NCI-H1694 treated with DMSO at 0.1 percent for 48 hours (cell line): ENCODE results near the gene PCK1.

Experiments used
- DNase-seq: peaks from one replicate; lab custom pipeline; 2025; lab: John Stamatoyannopoulos, UW

PCK1 gene

GRCh38 chr20:57536771-57537724 is 23.9 kb upstream of the PCK1 start:
- no peak for DNase-seq

- no peak for DNase-seq
Observed at GRCh38 chr20:57537822-57538221, 23.1 kb upstream of the PCK1 start.

- DNase-seq = no peak
Observed at GRCh38 chr20:57539889-57540288, 21.0 kb upstream of the PCK1 start.

GRCh38 chr20:57540890-57541580 is 19.9 kb upstream of the PCK1 start:
- no peak for DNase-seq

- DNase-seq = no peak
Observed at GRCh38 chr20:57543754-57544153, 17.2 kb upstream of the PCK1 start.

- no peak for DNase-seq
Observed at GRCh38 chr20:57544838-57545564, 15.9 kb upstream of the PCK1 start.

GRCh38 chr20:57545927-57546662 is 14.8 kb upstream of the PCK1 start:
- no peak for DNase-seq

GRCh38 chr20:57546956-57547649 is 13.8 kb upstream of the PCK1 start:
- no peak for DNase-seq

- no peak for DNase-seq
Observed at GRCh38 chr20:57548177-57549058, 12.5 kb upstream of the PCK1 start.

- no peak for DNase-seq
Observed at GRCh38 chr20:57552471-57552870, 8.4 kb upstream of the PCK1 start.

- DNase-seq = no peak
Observed at GRCh38 chr20:57553376-57554018, 7.4 kb upstream of the PCK1 start.

- DNase-seq = no peak
Observed at GRCh38 chr20:57555457-57556184, 5.3 kb upstream of the PCK1 start.

- no peak for DNase-seq
Observed at GRCh38 chr20:57556980-57557274, 4.0 kb upstream of the PCK1 start.

- no peak for DNase-seq
Observed at GRCh38 chr20:57557926-57558613, 2.8 kb upstream of the PCK1 start.

- no peak for DNase-seq
Observed at GRCh38 chr20:57558614-57559288, 2.2 kb upstream of the PCK1 start.

GRCh38 chr20:57559289-57559634 is 1.6 kb upstream of the PCK1 start:
- no peak for DNase-seq

- DNase-seq = no peak
Observed at GRCh38 chr20:57559658-57560553, 1.0 kb upstream of the PCK1 start.
